Measurements from ENCODE around the gene GC. TPM values are rescaled to one million over a fixed set of nuclear protein-coding genes. Genes with fewer than 3 reads are reported as not detected.

The GC gene
- total RNA-seq, 1 donor from 2014 or later: not detected

DNA sequence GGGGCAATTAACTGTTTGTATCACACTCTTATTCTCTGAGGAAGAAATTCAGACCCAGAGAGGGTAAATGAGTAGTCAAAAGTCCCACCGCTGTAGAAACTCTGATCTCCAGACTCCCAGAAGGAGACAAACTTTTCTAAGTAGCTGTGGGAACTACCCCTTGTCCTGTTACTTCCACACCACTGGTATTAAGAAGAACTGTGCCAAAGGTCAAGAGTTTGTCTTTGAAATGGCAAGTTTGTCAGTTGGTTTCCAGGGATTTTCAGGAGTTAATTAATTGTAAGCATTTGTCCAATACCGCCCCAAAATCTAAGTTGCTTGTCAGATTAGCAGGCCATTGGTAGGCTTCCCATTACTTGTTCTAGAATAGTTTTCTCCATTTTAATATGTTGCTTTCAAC lies 85.7 kb downstream of the GC start:
- DNase-seq (ENCODE audit: low read depth) (no peak), FAIRE-seq (no peak)
- H3K4me3 ChIP-seq (ENCODE audit: low read depth, low read length): no peak overlapping the region
- TF ChIP-seq, protein P1, sequence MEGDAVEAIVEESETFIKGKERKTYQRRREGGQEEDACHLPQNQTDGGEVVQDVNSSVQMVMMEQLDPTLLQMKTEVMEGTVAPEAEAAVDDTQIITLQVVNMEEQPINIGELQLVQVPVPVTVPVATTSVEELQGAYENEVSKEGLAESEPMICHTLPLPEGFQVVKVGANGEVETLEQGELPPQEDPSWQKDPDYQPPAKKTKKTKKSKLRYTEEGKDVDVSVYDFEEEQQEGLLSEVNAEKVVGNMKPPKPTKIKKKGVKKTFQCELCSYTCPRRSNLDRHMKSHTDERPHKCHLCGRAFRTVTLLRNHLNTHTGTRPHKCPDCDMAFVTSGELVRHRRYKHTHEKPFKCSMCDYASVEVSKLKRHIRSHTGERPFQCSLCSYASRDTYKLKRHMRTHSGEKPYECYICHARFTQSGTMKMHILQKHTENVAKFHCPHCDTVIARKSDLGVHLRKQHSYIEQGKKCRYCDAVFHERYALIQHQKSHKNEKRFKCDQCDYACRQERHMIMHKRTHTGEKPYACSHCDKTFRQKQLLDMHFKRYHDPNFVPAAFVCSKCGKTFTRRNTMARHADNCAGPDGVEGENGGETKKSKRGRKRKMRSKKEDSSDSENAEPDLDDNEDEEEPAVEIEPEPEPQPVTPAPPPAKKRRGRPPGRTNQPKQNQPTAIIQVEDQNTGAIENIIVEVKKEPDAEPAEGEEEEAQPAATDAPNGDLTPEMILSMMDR (IDR thresholded peaks at IDR 0.05; ENCODE audit: insufficient read depth, low read length, severe bottlenecking): no peak
- H3K27me3 ChIP-seq (ENCODE audit: control insufficient read depth, insufficient read depth, low read length): no peaks in the 10 kb centered on the region
- H3K36me3 ChIP-seq (ENCODE audit: control insufficient read depth, insufficient read depth, low read length): no peaks in the 10 kb centered on the region

DNA sequence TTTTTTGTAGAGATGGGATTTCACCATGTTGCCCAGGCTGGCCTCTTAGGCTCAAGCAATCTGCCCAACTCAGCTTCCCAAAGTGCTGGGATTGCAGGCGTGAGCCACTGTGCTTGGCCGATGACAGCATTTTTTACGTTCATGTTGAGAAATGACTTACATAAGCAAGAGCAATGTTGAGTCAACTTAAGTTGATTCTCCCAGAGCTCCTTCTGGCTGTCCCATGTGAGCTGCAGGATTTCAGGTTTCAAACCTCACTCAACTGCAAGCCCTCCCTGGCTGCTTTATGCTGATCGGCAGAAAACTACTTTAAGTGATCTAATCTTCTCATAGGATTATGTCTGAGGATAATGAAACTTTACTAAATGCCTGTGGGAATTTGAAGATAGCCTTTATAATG lies 86.8 kb downstream of the GC start:
- no peaks in the 10 kb centered on the region for H3K36me3 ChIP-seq (ENCODE audit: control insufficient read depth, insufficient read depth, low read length)
- no peaks in the 10 kb centered on the region for H3K27me3 ChIP-seq (ENCODE audit: control insufficient read depth, insufficient read depth, low read length)
- no peak for DNase-seq (ENCODE audit: low read depth)
- H3K4me3 ChIP-seq (ENCODE audit: low read depth, low read length): no peak overlapping the region
- FAIRE-seq: no peak
- TF ChIP-seq, protein P1 (IDR thresholded peaks at IDR 0.05; ENCODE audit: insufficient read depth, low read length, severe bottlenecking): no peak

DNA sequence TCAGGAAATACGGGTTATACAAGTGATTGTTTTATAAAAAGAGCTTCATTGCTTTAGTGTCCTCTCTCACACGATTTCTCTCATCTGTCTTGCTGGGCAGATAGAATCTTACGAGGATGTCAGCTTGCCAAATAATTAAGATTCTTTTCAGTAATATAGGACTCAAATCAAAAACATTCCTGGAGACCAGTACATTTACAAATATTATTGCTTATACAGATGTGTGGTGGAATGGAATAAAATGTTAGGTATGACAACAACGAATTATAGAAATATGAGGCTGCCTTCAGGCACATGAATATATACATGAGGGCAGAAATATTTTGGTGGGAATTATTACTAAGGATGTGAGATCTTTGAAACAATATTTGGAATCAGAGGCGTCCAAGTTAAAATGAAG lies 88.9 kb downstream of the GC start:
- DNase-seq (ENCODE audit: low read depth) (no peak), FAIRE-seq (no peak)
- Histone ChIP-seq H3K27me3 (ENCODE audit: control insufficient read depth, insufficient read depth, low read length) (no peaks in the 10 kb centered on the region), H3K4me3 (ENCODE audit: low read depth, low read length) (no peak overlapping the region), H3K36me3 (ENCODE audit: control insufficient read depth, insufficient read depth, low read length) (no peaks in the 10 kb centered on the region)
- TF ChIP-seq, protein P1 (IDR thresholded peaks at IDR 0.05; ENCODE audit: insufficient read depth, low read length, severe bottlenecking): no peak

DNA sequence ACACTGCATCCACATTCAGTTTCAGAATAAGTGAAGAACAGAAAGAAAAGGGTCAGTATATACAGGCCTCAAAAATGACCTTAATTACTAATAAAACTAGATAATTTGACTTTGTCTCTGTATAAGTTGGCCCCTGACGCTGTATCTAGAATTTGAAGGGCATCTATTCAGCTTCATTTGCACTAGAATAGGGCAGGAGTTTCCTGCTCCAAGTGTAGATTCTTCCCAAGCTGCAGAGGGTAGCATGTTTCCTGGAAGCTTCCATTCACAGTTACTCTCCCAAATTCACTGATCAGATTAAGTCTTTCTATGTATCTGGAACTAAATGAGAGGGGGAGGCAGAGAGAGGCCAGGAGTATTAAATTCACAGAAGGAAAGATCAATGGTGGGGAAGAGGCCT lies 90.9 kb downstream of the GC start:
- no peaks in the 10 kb centered on the region for H3K27me3 ChIP-seq (ENCODE audit: control insufficient read depth, insufficient read depth, low read length)
- H3K36me3 ChIP-seq (ENCODE audit: control insufficient read depth, insufficient read depth, low read length): no peaks in the 10 kb centered on the region
- TF ChIP-seq, protein P1 (IDR thresholded peaks at IDR 0.05; ENCODE audit: insufficient read depth, low read length, severe bottlenecking): no peak
- no peak overlapping the region for H3K4me3 ChIP-seq (ENCODE audit: low read depth, low read length)
- FAIRE-seq (no peak), DNase-seq (ENCODE audit: low read depth) (no peak)

DNA sequence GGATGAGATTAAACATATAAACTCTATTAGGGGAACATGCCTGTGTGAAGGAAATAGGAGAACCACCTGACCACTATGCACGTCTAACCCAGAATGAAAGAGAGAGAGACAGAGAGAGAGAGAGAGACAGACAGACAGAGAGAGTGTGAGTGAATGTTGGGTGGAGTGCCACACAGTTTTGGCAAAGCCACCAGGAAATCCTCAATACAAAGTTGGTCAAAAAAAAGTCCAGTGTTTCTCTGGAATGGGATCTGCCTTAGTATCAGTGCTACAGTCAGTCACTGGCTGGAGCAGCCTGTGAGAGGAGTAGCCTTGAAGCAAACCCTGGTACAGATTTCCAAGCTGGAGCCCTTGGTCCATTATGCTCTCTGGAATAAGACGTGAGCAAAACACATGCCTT lies 91.7 kb downstream of the GC start:
- TF ChIP-seq, protein P1 (IDR thresholded peaks at IDR 0.05; ENCODE audit: insufficient read depth, low read length, severe bottlenecking): no peak
- no peaks in the 10 kb centered on the region for H3K27me3 ChIP-seq (ENCODE audit: control insufficient read depth, insufficient read depth, low read length)
- DNase-seq (ENCODE audit: low read depth): no peak
- FAIRE-seq: no peak
- H3K36me3 ChIP-seq (ENCODE audit: control insufficient read depth, insufficient read depth, low read length): no peaks in the 10 kb centered on the region
- no peak overlapping the region for H3K4me3 ChIP-seq (ENCODE audit: low read depth, low read length)

Other genes with a start within 250 kb of the GC start
- gene NPFFR2, start 247.9 kb upstream of the GC start, total RNA-seq: 0.26 TPM in 1 of 2 replicates, not detected in the other